NCI-H345 (cell line): ENCODE data around the gene SAA1.
A peak's percentile ranks its signal among the peaks of the same experiment; 100 is the strongest.
"Not testable (repeated sequence)": the region's sequence is repeated elsewhere in the genome, so short reads cannot be mapped to it uniquely, and the experiment has no call there.

Experiments
- DNase-seq: peaks from one replicate; lab custom pipeline; 2025; lab: John Stamatoyannopoulos, UW

The SAA1 gene

GRCh38 chr11:18265949-18266348, at the start of gene SAA1:
Gene SAA1, plus strand, starts transcription at chr11:18266264. Its CDS starts 624 bp downstream, at chr11:18266888.
- DNase-seq, result no peak

- DNase-seq, result no peak
Observed at GRCh38 chr11:18221274-18221876, 44.7 kb upstream of the SAA1 start.

GRCh38 chr11:18222814-18223421, 43.1 kb upstream of the SAA1 start:
- no peak for DNase-seq

GRCh38 chr11:18223591-18224387, 42.3 kb upstream of the SAA1 start:
- no peak for DNase-seq

GRCh38 chr11:18225913-18226312, 40.2 kb upstream of the SAA1 start:
- no peak for DNase-seq

- DNase-seq, result no peak
Observed at GRCh38 chr11:18229501-18229900, 36.6 kb upstream of the SAA1 start.

- DNase-seq, result no peak
Observed at GRCh38 chr11:18230859-18231258, 35.2 kb upstream of the SAA1 start.

- DNase-seq, result no peak
Observed at GRCh38 chr11:18233912-18234311, 32.2 kb upstream of the SAA1 start.

- DNase-seq, result no peak
Observed at GRCh38 chr11:18235394-18236334, 30.4 kb upstream of the SAA1 start.

GRCh38 chr11:18236664-18237356, 29.3 kb upstream of the SAA1 start, which contains the start of gene SAA4:
Gene SAA4, minus strand, starts transcription at chr11:18236802. Its CDS starts 876 bp downstream, at chr11:18235926.
- no peak for DNase-seq

GRCh38 chr11:18239655-18240054, 26.4 kb upstream of the SAA1 start:
- no peak for DNase-seq

- DNase-seq, result peak; percentile 7
Observed at GRCh38 chr11:18243783-18244362, 22.2 kb upstream of the SAA1 start.

- no peak for DNase-seq
Observed at GRCh38 chr11:18245396-18245795, 20.7 kb upstream of the SAA1 start.

GRCh38 chr11:18246379-18247190, 19.5 kb upstream of the SAA1 start:
- DNase-seq, result not testable (repeated sequence)

- DNase-seq, result not testable (repeated sequence)
Observed at GRCh38 chr11:18247191-18247581, 18.9 kb upstream of the SAA1 start.

- DNase-seq, result no peak
Observed at GRCh38 chr11:18248561-18248960, 17.5 kb upstream of the SAA1 start, which contains the start of gene SAA2. Gene SAA2, minus strand, starts transcription at chr11:18248668. Its CDS starts 657 bp downstream, at chr11:18248011.

GRCh38 chr11:18253233-18253632, 12.8 kb upstream of the SAA1 start:
- no peak for DNase-seq

GRCh38 chr11:18253778-18254338, 12.2 kb upstream of the SAA1 start:
- DNase-seq, result no peak

GRCh38 chr11:18254781-18255361, 11.2 kb upstream of the SAA1 start:
- no peak for DNase-seq
